Measurements from ENCODE around the gene AGAP1. TPM values are rescaled to one million over a fixed set of nuclear protein-coding genes. Genes with fewer than 3 reads are reported as not detected.

AGAP1 gene
- total and polyA plus RNA-seq, 11 donors: 5.9 to 21.6 (median 18.9) TPM

GRCh38 chr2:236160366-236161081 is 666.7 kb downstream of the AGAP1 start:
- H3K4me1 ChIP-seq: peaks cover 6 to 30% (median 18%) of the 10 kb centered on the region in 12 donors
- DNase-seq: no peak
- ATAC-seq: no peak
- H3K4me3 ChIP-seq: no peak overlapping the region
- TF ChIP-seq, protein P1, sequence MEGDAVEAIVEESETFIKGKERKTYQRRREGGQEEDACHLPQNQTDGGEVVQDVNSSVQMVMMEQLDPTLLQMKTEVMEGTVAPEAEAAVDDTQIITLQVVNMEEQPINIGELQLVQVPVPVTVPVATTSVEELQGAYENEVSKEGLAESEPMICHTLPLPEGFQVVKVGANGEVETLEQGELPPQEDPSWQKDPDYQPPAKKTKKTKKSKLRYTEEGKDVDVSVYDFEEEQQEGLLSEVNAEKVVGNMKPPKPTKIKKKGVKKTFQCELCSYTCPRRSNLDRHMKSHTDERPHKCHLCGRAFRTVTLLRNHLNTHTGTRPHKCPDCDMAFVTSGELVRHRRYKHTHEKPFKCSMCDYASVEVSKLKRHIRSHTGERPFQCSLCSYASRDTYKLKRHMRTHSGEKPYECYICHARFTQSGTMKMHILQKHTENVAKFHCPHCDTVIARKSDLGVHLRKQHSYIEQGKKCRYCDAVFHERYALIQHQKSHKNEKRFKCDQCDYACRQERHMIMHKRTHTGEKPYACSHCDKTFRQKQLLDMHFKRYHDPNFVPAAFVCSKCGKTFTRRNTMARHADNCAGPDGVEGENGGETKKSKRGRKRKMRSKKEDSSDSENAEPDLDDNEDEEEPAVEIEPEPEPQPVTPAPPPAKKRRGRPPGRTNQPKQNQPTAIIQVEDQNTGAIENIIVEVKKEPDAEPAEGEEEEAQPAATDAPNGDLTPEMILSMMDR (IDR thresholded peaks at IDR 0.05): no peak
- TF ChIP-seq POLR2A (IDR thresholded peaks at IDR 0.05): no peak
- peaks cover 24 to 88% (median 72%) of the 10 kb centered on the region in 9 donors for H3K27me3 ChIP-seq
- H3K36me3 ChIP-seq: no peaks in the 10 kb centered on the region
- 29 to 42% (median 33%) methylated on average over 20 to 22 of the region's 22 CpGs for WGBS, 4 donors
- intact Hi-C loops (cut with DNase I): no loop called here
- no peaks in the 10 kb centered on the region for H3K9me3 ChIP-seq
- H3K27ac ChIP-seq: no peak overlapping the region

DNA sequence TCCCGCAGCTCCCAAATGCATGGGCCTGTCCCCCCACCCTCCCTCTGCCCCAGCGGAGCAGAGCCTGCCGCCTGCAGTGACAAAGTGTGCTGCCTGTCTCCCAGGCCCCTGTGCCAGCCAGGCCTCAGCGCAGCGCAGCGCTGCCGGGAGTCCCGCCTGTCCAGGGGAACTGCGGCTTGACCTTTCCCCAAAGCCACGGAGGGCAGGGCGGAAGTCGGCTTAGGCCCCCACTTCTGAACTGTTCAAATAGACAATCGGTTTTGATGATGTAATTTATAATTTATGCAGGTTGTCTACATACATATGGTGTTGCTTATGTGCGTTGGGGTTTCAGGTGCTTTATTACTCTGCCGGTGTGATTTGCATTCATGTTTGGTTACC is 667.2 kb downstream of the AGAP1 start:
- DNase-seq (no peak), ATAC-seq (no peak)
- intact Hi-C loops (cut with DNase I): no loop called here
- peaks cover 6 to 34% (median 19%) of the 10 kb centered on the region in 12 donors for H3K4me1 ChIP-seq
- H3K4me3 ChIP-seq: no peak overlapping the region
- H3K36me3 ChIP-seq: no peaks in the 10 kb centered on the region
- peaks cover 30 to 94% (median 77%) of the 10 kb centered on the region in 9 donors for H3K27me3 ChIP-seq
- no peak overlapping the region for H3K27ac ChIP-seq
- 57 to 72% (median 62%) methylated on average over 13 to 15 of the region's 15 CpGs for WGBS, 4 donors
- no peak for TF ChIP-seq POLR2A (IDR thresholded peaks at IDR 0.05)
- TF ChIP-seq, protein P1 (IDR thresholded peaks at IDR 0.05): no peak
- H3K9me3 ChIP-seq: no peaks in the 10 kb centered on the region

GRCh38 chr2:236161531-236161930 is 667.7 kb downstream of the AGAP1 start:
- Histone ChIP-seq H3K27ac (no peak overlapping the region), H3K4me1 (peaks cover 6 to 38% (median 22%) of the 10 kb centered on the region in 12 donors), H3K27me3 (peaks cover 33 to 96% (median 82%) of the 10 kb centered on the region in 9 donors), H3K36me3 (no peaks in the 10 kb centered on the region), H3K4me3 (no peak overlapping the region), H3K9me3 (no peaks in the 10 kb centered on the region)
- 68 to 90% (median 74%) methylated on average over 12 of the region's 12 CpGs for WGBS, 4 donors
- TF ChIP-seq, protein P1 (IDR thresholded peaks at IDR 0.05): no peak
- TF ChIP-seq POLR2A (IDR thresholded peaks at IDR 0.05): no peak
- intact Hi-C loops (cut with DNase I): no loop called here
- no peak for ATAC-seq
- no peak for DNase-seq

- peaks cover 40 to 98% (median 89%) of the 10 kb centered on the region in 9 donors for H3K27me3 ChIP-seq
- no peak overlapping the region for H3K27ac ChIP-seq
- TF ChIP-seq POLR2A (IDR thresholded peaks at IDR 0.05): no peak
- TF ChIP-seq, protein P1 (IDR thresholded peaks at IDR 0.05): no peak
- ATAC-seq: no peak
- 40 to 58% (median 43%) methylated on average over 10 to 16 of the region's 16 CpGs for WGBS, 4 donors
- no peaks in the 10 kb centered on the region for H3K9me3 ChIP-seq
- no peak overlapping the region for H3K4me3 ChIP-seq
- DNase-seq: no peak
- intact Hi-C loops (cut with DNase I): no loop called here
- peaks cover 8 to 45% (median 29%) of the 10 kb centered on the region in 12 donors for H3K4me1 ChIP-seq
- no peaks in the 10 kb centered on the region for H3K36me3 ChIP-seq
Measured at GRCh38 chr2:236162031-236162845, 668.4 kb downstream of the AGAP1 start.

Measured in heart left ventricle (tissue), 16 donors.